Caco-2 (cell line): ENCODE data around the gene MYO1E. TPM values are rescaled to one million over a fixed set of nuclear protein-coding genes. Genes with fewer than 3 reads are reported as not detected.

Experiments
- BruUV-seq: library from RNA; stranded (reverse); fragments of 400-500 nt; replicated peaks from 2 replicates; lab custom pipeline; 2021; lab: Mats Ljungman, UMichigan
- CTCF ChIA-PET: fragments of 300-600 bp; sonication (Branson Sonifier 250); formaldehyde crosslinking; loops from one replicate; lab custom pipeline; 2022; ENCODE audit warnings: antibody characterized with exemption; lab: Charles Lee
- POLR2A ChIA-PET: fragments of 300-600 bp; sonication (Branson Sonifier 250); formaldehyde crosslinking; loops from one replicate; lab custom pipeline; 2022; ENCODE audit warnings: antibody characterized with exemption; lab: Charles Lee
- DNase-seq, 2 experiments: peaks; one replicate each; pipeline versions ENCODE4 v3.0.0 to v3.0.0-alpha.2; 2020 to 2022
- H3K27me3 ChIP-seq: replicated peaks from 2 replicates; pipeline ENCODE4 v1.6.0; 2011; ENCODE audit warnings: low read length; ENCODE audit not compliant: control insufficient read depth, insufficient read depth
- H3K36me3 ChIP-seq: 2 replicates; pipeline ENCODE4 v1.5.1; 2011; ENCODE audit warnings: low read length; ENCODE audit not compliant: control insufficient read depth, insufficient read depth
- H3K4me1 ChIP-seq: fragments of 250-450 bp; sonication (Bioruptor Pico); 2 replicates; pipeline ENCODE4 v1.5.1; 2020; ENCODE audit warnings: mild to moderate bottlenecking
- H3K4me3 ChIP-seq: 2 replicates; pipeline ENCODE4 v1.5.1; 2011; ENCODE audit warnings: low read depth, mild to moderate bottlenecking, control low read depth, low read length
- H3K9me3 ChIP-seq: fragments of 250-450 bp; sonication (Bioruptor Pico); 2 replicates; pipeline ENCODE4 v1.5.1; 2020; ENCODE audit warnings: mild to moderate bottlenecking, moderate library complexity
- H3K27ac Mint-ChIP-seq: one replicate; pipeline ENCODE4 v1.8.0; 2022; ENCODE audit warnings: mixed read lengths; ENCODE audit not compliant: unreplicated experiment
- H3K27me3 Mint-ChIP-seq: one replicate; pipeline ENCODE4 v1.8.0; 2022; ENCODE audit warnings: mixed read lengths; ENCODE audit not compliant: insufficient read depth, unreplicated experiment
- H3K36me3 Mint-ChIP-seq: one replicate; pipeline ENCODE4 v1.8.0; 2022; ENCODE audit warnings: mild to moderate bottlenecking, mixed read lengths; ENCODE audit not compliant: insufficient read depth, unreplicated experiment
- H3K4me1 Mint-ChIP-seq: one replicate; pipeline ENCODE4 v1.8.0; 2022; ENCODE audit warnings: low read depth, mixed read lengths; ENCODE audit not compliant: unreplicated experiment
- H3K4me3 Mint-ChIP-seq: one replicate; pipeline ENCODE4 v1.8.0; 2022; ENCODE audit warnings: mild to moderate bottlenecking, moderate library complexity, mixed read lengths; ENCODE audit not compliant: unreplicated experiment
- H3K9me3 Mint-ChIP-seq: one replicate; pipeline ENCODE4 v1.8.0; 2022; ENCODE audit warnings: mixed read lengths; ENCODE audit not compliant: unreplicated experiment
- intact Hi-C: fragments of 100-400 bp; cut with micrococcal nuclease; formaldehyde crosslinking; loops from one replicate; pipeline ENCODE4 v1.10.0; 2022; ENCODE audit not compliant: unreplicated experiment
- total RNA-seq: library from RNA; stranded (reverse); gene quantifications from 2 replicates; pipeline ENCODE4 v1.2.3, GENCODE V29; 2022
- TF ChIP-seq, protein P1 (sequence below), 2 experiments: fragments of 200-600 bp in 1 of 2; IDR thresholded peaks; 1 replicate in 1 of 2; 2 replicates in 1 of 2; pipeline versions ENCODE4 v1.5.1 to v1.8.0; 2011 to 2022; ENCODE audit warnings: antibody characterized with exemption in 1 of 2, control low read depth in 1 of 2, inconsistent platforms in 1 of 2, low read depth in 1 of 2, low read length in 1 of 2, mild to moderate bottlenecking in 1 of 2, moderate library complexity in 1 of 2; ENCODE audit not compliant: insufficient read depth in 1 of 2, severe bottlenecking in 1 of 2, unreplicated experiment in 1 of 2

Gene MYO1E
- total RNA-seq, 1 experiment from 2014 or later: 187 TPM

DNA sequence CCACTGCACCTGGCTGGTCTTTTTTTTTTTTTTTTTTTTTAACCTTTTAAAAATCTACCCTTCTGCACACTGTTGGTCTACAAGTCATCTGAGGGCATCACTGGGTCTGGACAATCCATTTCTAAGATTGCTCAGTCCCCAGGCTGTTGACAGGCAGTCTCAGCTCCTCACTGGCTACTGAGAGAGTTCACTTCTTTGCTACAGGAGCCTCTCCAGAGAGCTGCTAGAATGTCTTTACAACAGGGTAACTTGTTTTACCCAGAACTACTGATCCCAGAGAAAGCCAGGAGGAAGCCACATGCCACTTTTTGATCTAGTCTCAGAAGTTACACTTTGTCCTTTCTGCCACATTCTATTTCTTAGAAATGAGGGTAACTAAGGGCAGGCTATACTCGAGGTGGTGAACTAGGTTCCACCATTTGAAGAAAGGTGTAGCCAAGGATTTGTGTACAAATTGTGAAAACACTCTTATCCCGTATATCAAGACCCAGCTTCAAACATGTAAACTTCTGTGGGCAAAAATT is 273.4 kb downstream of the MYO1E start:
- TF ChIP-seq, protein P1, sequence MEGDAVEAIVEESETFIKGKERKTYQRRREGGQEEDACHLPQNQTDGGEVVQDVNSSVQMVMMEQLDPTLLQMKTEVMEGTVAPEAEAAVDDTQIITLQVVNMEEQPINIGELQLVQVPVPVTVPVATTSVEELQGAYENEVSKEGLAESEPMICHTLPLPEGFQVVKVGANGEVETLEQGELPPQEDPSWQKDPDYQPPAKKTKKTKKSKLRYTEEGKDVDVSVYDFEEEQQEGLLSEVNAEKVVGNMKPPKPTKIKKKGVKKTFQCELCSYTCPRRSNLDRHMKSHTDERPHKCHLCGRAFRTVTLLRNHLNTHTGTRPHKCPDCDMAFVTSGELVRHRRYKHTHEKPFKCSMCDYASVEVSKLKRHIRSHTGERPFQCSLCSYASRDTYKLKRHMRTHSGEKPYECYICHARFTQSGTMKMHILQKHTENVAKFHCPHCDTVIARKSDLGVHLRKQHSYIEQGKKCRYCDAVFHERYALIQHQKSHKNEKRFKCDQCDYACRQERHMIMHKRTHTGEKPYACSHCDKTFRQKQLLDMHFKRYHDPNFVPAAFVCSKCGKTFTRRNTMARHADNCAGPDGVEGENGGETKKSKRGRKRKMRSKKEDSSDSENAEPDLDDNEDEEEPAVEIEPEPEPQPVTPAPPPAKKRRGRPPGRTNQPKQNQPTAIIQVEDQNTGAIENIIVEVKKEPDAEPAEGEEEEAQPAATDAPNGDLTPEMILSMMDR (IDR thresholded peaks at IDR 0.05; ENCODE audit: insufficient read depth in 1 of 2, low read depth in 1 of 2, low read length in 1 of 2, severe bottlenecking in 1 of 2, unreplicated experiment in 1 of 2): no peak
- CTCF ChIA-PET: interaction anchor here (0.7 kb wide), 1 partner anchor 416 kb away, joined by 3 read pairs; no protein-coding TSS in a partner anchor

DNA sequence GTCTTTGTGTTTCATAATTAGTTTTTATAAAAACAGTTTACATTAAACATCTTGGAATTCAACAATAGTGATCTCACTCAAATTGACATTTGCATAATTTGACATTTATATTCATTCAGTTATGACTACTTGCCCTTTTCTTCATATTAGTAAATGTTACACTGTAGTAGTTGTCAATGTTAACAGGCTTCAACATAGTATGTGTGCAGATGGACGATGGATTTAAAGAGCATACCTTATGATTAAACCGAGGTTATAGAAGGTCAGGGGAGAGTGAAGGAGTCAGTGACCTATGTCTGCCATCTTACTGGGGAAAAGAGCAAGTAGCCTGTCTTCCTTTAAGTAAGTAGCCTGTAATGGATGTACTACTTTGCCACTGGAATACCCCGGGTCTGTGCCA is 276.2 kb downstream of the MYO1E start:
- Mint-ChIP-seq H3K4me3 (no peak overlapping the region), H3K27ac (no peak overlapping the region), H3K27me3 (no peaks in the 10 kb centered on the region), H3K36me3 (peaks cover 17% of the 10 kb centered on the region), H3K4me1 (no peaks in the 10 kb centered on the region), H3K9me3 (no peaks in the 10 kb centered on the region)
- TF ChIP-seq, protein P1 (IDR thresholded peaks at IDR 0.05; ENCODE audit: insufficient read depth in 1 of 2, low read depth in 1 of 2, low read length in 1 of 2, severe bottlenecking in 1 of 2, unreplicated experiment in 1 of 2): no peak
- Histone ChIP-seq H3K36me3 (no peaks in the 10 kb centered on the region), H3K9me3 (no peaks in the 10 kb centered on the region), H3K27me3 (no peaks in the 10 kb centered on the region), H3K4me3 (no peak overlapping the region), H3K4me1 (no peaks in the 10 kb centered on the region)
- no TSS peak for BruUV-seq
- POLR2A ChIA-PET: no interaction called here
- intact Hi-C loops: no loop called here
- DNase-seq: no peak
- CTCF ChIA-PET: no interaction called here

More for the DNA sequence above, 273.4 kb downstream of the MYO1E start:
- no TSS peak for BruUV-seq
- H3K4me1 Mint-ChIP-seq: peaks cover under 1% of the 10 kb centered on the region
- Histone ChIP-seq H3K4me1 (no peaks in the 10 kb centered on the region), H3K36me3 (no peaks in the 10 kb centered on the region), H3K9me3 (no peaks in the 10 kb centered on the region), H3K4me3 (no peak overlapping the region), H3K27me3 (no peaks in the 10 kb centered on the region)
- intact Hi-C loops: no loop called here
- no peak overlapping the region for H3K4me3 Mint-ChIP-seq
- no peak for DNase-seq
- no peak overlapping the region for H3K27ac Mint-ChIP-seq
- H3K9me3 Mint-ChIP-seq: no peaks in the 10 kb centered on the region
- H3K36me3 Mint-ChIP-seq: peaks cover 5% of the 10 kb centered on the region
- POLR2A ChIA-PET: no interaction called here
- H3K27me3 Mint-ChIP-seq: no peaks in the 10 kb centered on the region

DNA sequence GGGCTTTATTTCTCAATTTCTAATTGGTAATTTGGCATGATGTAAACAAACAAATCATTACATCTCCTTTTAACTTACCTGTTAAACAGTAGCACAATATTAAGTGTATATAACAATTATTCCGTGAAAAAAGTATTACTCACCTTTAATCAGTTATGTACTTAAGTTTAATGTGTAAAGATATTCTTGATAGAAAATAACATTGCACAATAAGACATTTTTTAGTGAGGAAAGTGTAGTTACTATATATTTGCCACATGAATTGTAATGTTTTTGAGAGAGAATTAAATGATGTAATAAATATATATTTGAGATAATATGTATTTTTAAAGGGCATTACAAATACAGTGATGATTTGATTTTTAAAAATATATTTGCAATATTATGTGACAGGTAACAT is 278.6 kb downstream of the MYO1E start:
- no peaks in the 10 kb centered on the region for H3K4me1 ChIP-seq
- Mint-ChIP-seq H3K36me3 (peaks cover 20% of the 10 kb centered on the region), H3K4me1 (no peaks in the 10 kb centered on the region), H3K4me3 (no peak overlapping the region), H3K27ac (no peak overlapping the region), H3K9me3 (no peaks in the 10 kb centered on the region), H3K27me3 (no peaks in the 10 kb centered on the region)
- no peaks in the 10 kb centered on the region for H3K36me3 ChIP-seq
- ChIA-PET CTCF (no interaction called here), POLR2A (no interaction called here)
- H3K4me3 ChIP-seq: no peak overlapping the region
- intact Hi-C loops: no loop called here
- no peaks in the 10 kb centered on the region for H3K9me3 ChIP-seq
- TF ChIP-seq, protein P1 (IDR thresholded peaks at IDR 0.05; ENCODE audit: insufficient read depth in 1 of 2, low read depth in 1 of 2, low read length in 1 of 2, severe bottlenecking in 1 of 2, unreplicated experiment in 1 of 2): no peak
- no peaks in the 10 kb centered on the region for H3K27me3 ChIP-seq
- DNase-seq: no peak
- BruUV-seq: no TSS peak
